ENCODE data around the gene SLC2A2.

The SLC2A2 gene

GRCh38 chr3:171011873-171012336 is 14.6 kb downstream of the SLC2A2 start:
- Mint-ChIP-seq H3K4me1 (ENCODE audit: low read depth) (no peaks in the 10 kb centered on the region), H3K4me3 (no peak overlapping the region), H3K9me3 (no peaks in the 10 kb centered on the region), H3K36me3 (ENCODE audit: low read depth) (no peaks in the 10 kb centered on the region), H3K27me3 (ENCODE audit: low read depth) (peaks cover 29% of the 10 kb centered on the region), H3K27ac (no peak overlapping the region)
- no peak for DNase-seq (ENCODE audit: low spot score)

GRCh38 chr3:171011109-171011872 is 15.2 kb downstream of the SLC2A2 start:
- Mint-ChIP-seq H3K9me3 (no peaks in the 10 kb centered on the region), H3K36me3 (ENCODE audit: low read depth) (no peaks in the 10 kb centered on the region), H3K27me3 (ENCODE audit: low read depth) (peaks cover 29% of the 10 kb centered on the region), H3K4me3 (no peak overlapping the region), H3K4me1 (ENCODE audit: low read depth) (no peaks in the 10 kb centered on the region), H3K27ac (no peak overlapping the region)
- no peak for DNase-seq (ENCODE audit: low spot score)

GRCh38 chr3:171007316-171007715 is 19.2 kb downstream of the SLC2A2 start:
- Mint-ChIP-seq H3K27me3 (ENCODE audit: low read depth) (peaks cover 29% of the 10 kb centered on the region), H3K4me1 (ENCODE audit: low read depth) (no peaks in the 10 kb centered on the region), H3K27ac (no peak overlapping the region), H3K36me3 (ENCODE audit: low read depth) (no peaks in the 10 kb centered on the region), H3K9me3 (no peaks in the 10 kb centered on the region), H3K4me3 (no peak overlapping the region)
- DNase-seq (ENCODE audit: low spot score): no peak

- no peaks in the 10 kb centered on the region for H3K36me3 Mint-ChIP-seq (ENCODE audit: low read depth)
- H3K9me3 Mint-ChIP-seq: no peaks in the 10 kb centered on the region
- no peak overlapping the region for H3K4me3 Mint-ChIP-seq
- H3K27me3 Mint-ChIP-seq (ENCODE audit: low read depth): peaks cover 16% of the 10 kb centered on the region
- no peak overlapping the region for H3K27ac Mint-ChIP-seq
- DNase-seq (ENCODE audit: low spot score): no peak
- no peaks in the 10 kb centered on the region for H3K4me1 Mint-ChIP-seq (ENCODE audit: low read depth)
Measured at GRCh38 chr3:171005648-171006047, 20.9 kb downstream of the SLC2A2 start.

GRCh38 chr3:171001957-171002694 is 24.4 kb downstream of the SLC2A2 start:
- H3K4me3 Mint-ChIP-seq: no peak overlapping the region
- no peak overlapping the region for H3K27ac Mint-ChIP-seq
- no peaks in the 10 kb centered on the region for H3K4me1 Mint-ChIP-seq (ENCODE audit: low read depth)
- peaks cover 6% of the 10 kb centered on the region for H3K27me3 Mint-ChIP-seq (ENCODE audit: low read depth)
- DNase-seq (ENCODE audit: low spot score): no peak
- no peaks in the 10 kb centered on the region for H3K9me3 Mint-ChIP-seq
- H3K36me3 Mint-ChIP-seq (ENCODE audit: low read depth): no peaks in the 10 kb centered on the region

GRCh38 chr3:171001250-171001893 is 25.1 kb downstream of the SLC2A2 start:
- no peaks in the 10 kb centered on the region for H3K36me3 Mint-ChIP-seq (ENCODE audit: low read depth)
- no peaks in the 10 kb centered on the region for H3K9me3 Mint-ChIP-seq
- no peak for DNase-seq (ENCODE audit: low spot score)
- H3K4me1 Mint-ChIP-seq (ENCODE audit: low read depth): no peaks in the 10 kb centered on the region
- H3K4me3 Mint-ChIP-seq: no peak overlapping the region
- peaks cover 6% of the 10 kb centered on the region for H3K27me3 Mint-ChIP-seq (ENCODE audit: low read depth)
- H3K27ac Mint-ChIP-seq: no peak overlapping the region

GRCh38 chr3:171000281-171000680 is 26.2 kb downstream of the SLC2A2 start:
- no peak overlapping the region for H3K27ac Mint-ChIP-seq
- no peak for DNase-seq (ENCODE audit: low spot score)
- no peaks in the 10 kb centered on the region for H3K4me1 Mint-ChIP-seq (ENCODE audit: low read depth)
- no peaks in the 10 kb centered on the region for H3K36me3 Mint-ChIP-seq (ENCODE audit: low read depth)
- no peaks in the 10 kb centered on the region for H3K9me3 Mint-ChIP-seq
- H3K4me3 Mint-ChIP-seq: no peak overlapping the region
- H3K27me3 Mint-ChIP-seq (ENCODE audit: low read depth): peaks cover 1% of the 10 kb centered on the region

GRCh38 chr3:170999737-171000242 is 26.7 kb downstream of the SLC2A2 start:
- Mint-ChIP-seq H3K9me3 (no peaks in the 10 kb centered on the region), H3K36me3 (ENCODE audit: low read depth) (no peaks in the 10 kb centered on the region), H3K27me3 (ENCODE audit: low read depth) (peaks cover 4% of the 10 kb centered on the region), H3K4me3 (no peak overlapping the region), H3K27ac (no peak overlapping the region), H3K4me1 (ENCODE audit: low read depth) (no peaks in the 10 kb centered on the region)
- DNase-seq (ENCODE audit: low spot score): no peak

GRCh38 chr3:170997961-170998913 is 28.3 kb downstream of the SLC2A2 start:
- no peak for DNase-seq (ENCODE audit: low spot score)
- Mint-ChIP-seq H3K4me1 (ENCODE audit: low read depth) (no peaks in the 10 kb centered on the region), H3K27ac (no peak overlapping the region), H3K4me3 (no peak overlapping the region), H3K9me3 (no peaks in the 10 kb centered on the region), H3K27me3 (ENCODE audit: low read depth) (peaks cover 4% of the 10 kb centered on the region), H3K36me3 (ENCODE audit: low read depth) (no peaks in the 10 kb centered on the region)

GRCh38 chr3:170992854-170993253 is 33.7 kb downstream of the SLC2A2 start:
- H3K36me3 Mint-ChIP-seq (ENCODE audit: low read depth): no peaks in the 10 kb centered on the region

GRCh38 chr3:170991664-170992063 is 34.9 kb downstream of the SLC2A2 start:
- no peaks in the 10 kb centered on the region for H3K9me3 Mint-ChIP-seq
- no peak for DNase-seq (ENCODE audit: low spot score)
- no peaks in the 10 kb centered on the region for H3K36me3 Mint-ChIP-seq (ENCODE audit: low read depth)
- no peak overlapping the region for H3K4me3 Mint-ChIP-seq
- no peaks in the 10 kb centered on the region for H3K4me1 Mint-ChIP-seq (ENCODE audit: low read depth)
- H3K27ac Mint-ChIP-seq: no peak overlapping the region
- H3K27me3 Mint-ChIP-seq (ENCODE audit: low read depth): peaks cover 11% of the 10 kb centered on the region

More at GRCh38 chr3:170992854-170993253, 33.7 kb downstream of the SLC2A2 start:
- Mint-ChIP-seq H3K27ac (no peak overlapping the region), H3K9me3 (no peaks in the 10 kb centered on the region), H3K27me3 (ENCODE audit: low read depth) (peaks cover 11% of the 10 kb centered on the region), H3K4me3 (no peak overlapping the region), H3K4me1 (ENCODE audit: low read depth) (no peaks in the 10 kb centered on the region)
- no peak for DNase-seq (ENCODE audit: low spot score)

- peaks cover 22% of the 10 kb centered on the region for H3K27me3 Mint-ChIP-seq (ENCODE audit: low read depth)
Measured at GRCh38 chr3:170989100-170989648, 37.3 kb downstream of the SLC2A2 start.

GRCh38 chr3:170988378-170988777 is 38.1 kb downstream of the SLC2A2 start:
- Mint-ChIP-seq H3K4me1 (ENCODE audit: low read depth) (no peaks in the 10 kb centered on the region), H3K36me3 (ENCODE audit: low read depth) (no peaks in the 10 kb centered on the region), H3K27me3 (ENCODE audit: low read depth) (peaks cover 26% of the 10 kb centered on the region), H3K9me3 (no peaks in the 10 kb centered on the region), H3K4me3 (no peak overlapping the region), H3K27ac (no peak overlapping the region)
- no peak for DNase-seq (ENCODE audit: low spot score)

More at GRCh38 chr3:170989100-170989648, 37.3 kb downstream of the SLC2A2 start:
- no peaks in the 10 kb centered on the region for H3K9me3 Mint-ChIP-seq
- H3K4me1 Mint-ChIP-seq (ENCODE audit: low read depth): no peaks in the 10 kb centered on the region
- H3K27ac Mint-ChIP-seq: no peak overlapping the region
- no peaks in the 10 kb centered on the region for H3K36me3 Mint-ChIP-seq (ENCODE audit: low read depth)
- no peak for DNase-seq (ENCODE audit: low spot score)
- no peak overlapping the region for H3K4me3 Mint-ChIP-seq

All from T-helper 2 cell treated with Interferon-gamma antibody and Interleukin-4, amounts not matched to agents 5 μg/mL and 100 μg/mL, for 36 hours (primary cell).